Tibial nerve (tissue), 4 donors: ENCODE results near the gene C3.

ENCODE experiments used
- CTCF ChIP-seq, 5 experiments: fragments of 200-600 bp in 3 of 5; fragments of 450-650 bp in 2 of 5; sonication (generic) in 3 of 5; IDR thresholded peaks; one replicate each; pipeline ENCODE4 v1.5.1; 2016 to 2019; ENCODE audit warnings: antibody characterized with exemption in 5 of 5, mild to moderate bottlenecking in 3 of 5, moderate library complexity in 2 of 5
- EP300 ChIP-seq, 2 donors: sonication (generic); formaldehyde crosslinking; IDR thresholded peaks; one replicate each; pipeline ENCODE4 v1.6.1; 2017; ENCODE audit warnings: antibody characterized with exemption in 2 of 2, mild to moderate bottlenecking in 1 of 2

DNA sequence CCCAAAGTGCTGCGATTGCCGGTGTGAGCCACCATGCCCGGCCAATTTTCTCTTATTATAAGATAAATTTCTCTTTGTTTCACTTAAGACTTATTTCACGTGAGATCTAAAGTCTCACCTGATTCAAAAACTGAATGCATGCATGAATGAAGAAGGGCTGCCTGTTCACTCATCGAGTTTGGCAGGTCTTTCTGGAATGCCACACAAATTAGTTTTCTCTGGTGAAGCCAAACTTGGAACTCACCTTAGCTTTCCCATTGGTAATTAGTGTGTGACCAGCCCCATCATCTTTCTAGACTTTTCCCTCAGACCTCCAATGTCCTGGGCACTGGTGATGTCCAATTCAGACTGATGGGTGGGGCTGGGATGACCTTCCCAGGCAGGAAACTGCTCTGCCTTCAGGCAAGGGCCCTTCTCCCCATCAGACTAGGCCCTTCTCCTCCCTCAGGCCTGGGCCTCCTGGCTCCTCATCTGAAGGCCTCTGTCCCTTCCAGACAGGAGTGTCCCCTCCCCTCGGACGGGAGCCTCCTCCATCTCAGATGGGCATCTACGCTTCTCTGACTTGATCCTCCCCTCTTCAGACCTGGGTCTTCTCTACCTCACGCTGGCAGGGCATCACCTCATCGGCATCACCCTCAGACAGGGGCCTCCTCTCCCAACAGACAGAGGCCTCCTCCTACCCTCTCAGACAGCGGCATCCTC lies 14.4 kb downstream of the C3 start:
- no peak for TF ChIP-seq CTCF (IDR thresholded peaks at IDR 0.05)
- no peak for TF ChIP-seq EP300 (IDR thresholded peaks at IDR 0.05)
